ENCODE data around the gene LGALSL.

GRCh38 chr2:64410671-64411070 is 43.3 kb upstream of the LGALSL start:
- TF ChIP-seq CTCF (IDR thresholded peaks at IDR 0.05 in 2 of 3, conservative IDR thresholded peaks at IDR 0.05 in 1 of 3; ENCODE audit: borderline replicate concordance in 1 of 3, insufficient read depth in 1 of 3, low read depth in 2 of 3, low read length in 2 of 3) (no peak), SIN3A (IDR thresholded peaks at IDR 0.05; ENCODE audit: low read depth) (no peak), POLR2AphosphoS5 (IDR thresholded peaks at IDR 0.05; ENCODE audit: low read depth, low read length) (no peak), ZNF274 (IDR thresholded peaks at IDR 0.05; ENCODE audit: low read depth, low read length) (no peak), EZH2 (IDR thresholded peaks at IDR 0.05) (no peak), POLR2A (IDR thresholded peaks at IDR 0.05; ENCODE audit: borderline replicate concordance, extremely low read depth, insufficient read depth, insufficient read length) (no peak), SP1 (IDR thresholded peaks at IDR 0.05; ENCODE audit: low read depth) (no peak), EZH2phosphoT487 (IDR thresholded peaks at IDR 0.05; ENCODE audit: borderline replicate concordance) (no peak), JUND (IDR thresholded peaks at IDR 0.05) (no peak)

All from HCT116 (cell line).